Measurements from ENCODE around the gene CLRN3.

Gene CLRN3

DNA sequence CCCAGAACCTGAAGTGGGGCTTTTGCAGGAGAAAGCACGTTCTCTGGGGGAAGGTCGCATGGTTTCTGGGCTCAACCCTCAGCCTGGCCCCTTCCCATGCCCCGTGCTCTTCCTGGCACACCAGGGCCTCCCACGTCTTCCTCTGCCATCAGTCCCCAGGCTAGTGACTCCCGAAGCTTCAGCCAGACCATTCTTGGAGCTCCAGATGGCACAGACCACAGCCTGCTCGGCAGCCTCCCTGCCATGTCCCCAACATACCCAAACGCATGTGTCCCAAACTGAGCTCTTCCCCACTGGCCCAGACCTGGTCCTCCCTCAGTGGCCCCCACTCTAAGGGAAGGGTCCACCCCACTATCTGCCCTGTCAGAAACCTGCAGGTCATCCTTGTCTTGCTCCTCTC is 47.0 kb downstream of the CLRN3 start:
- DNase-seq (ENCODE audit: low spot score) = no peak

DNA sequence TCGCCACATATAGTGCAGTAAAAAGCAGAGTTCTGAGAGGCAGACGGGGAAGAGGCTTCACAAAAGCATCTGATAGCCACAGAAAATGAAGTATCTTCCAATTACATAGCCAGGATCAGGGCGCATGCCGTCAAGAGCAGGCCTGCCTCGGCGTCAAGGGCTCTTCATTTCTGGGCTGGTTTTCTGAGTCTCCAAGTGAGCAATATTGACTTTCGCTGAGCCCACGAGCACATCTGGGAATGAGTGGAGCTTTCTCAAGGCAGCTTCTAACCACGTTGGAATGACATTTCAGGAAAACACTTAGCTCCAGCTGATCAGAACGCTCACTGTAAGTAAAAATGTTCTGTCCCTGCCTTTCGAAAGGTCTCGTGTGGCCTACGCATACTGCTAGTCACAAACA is 51.9 kb downstream of the CLRN3 start:
- no peak for DNase-seq (ENCODE audit: low spot score)

DNA sequence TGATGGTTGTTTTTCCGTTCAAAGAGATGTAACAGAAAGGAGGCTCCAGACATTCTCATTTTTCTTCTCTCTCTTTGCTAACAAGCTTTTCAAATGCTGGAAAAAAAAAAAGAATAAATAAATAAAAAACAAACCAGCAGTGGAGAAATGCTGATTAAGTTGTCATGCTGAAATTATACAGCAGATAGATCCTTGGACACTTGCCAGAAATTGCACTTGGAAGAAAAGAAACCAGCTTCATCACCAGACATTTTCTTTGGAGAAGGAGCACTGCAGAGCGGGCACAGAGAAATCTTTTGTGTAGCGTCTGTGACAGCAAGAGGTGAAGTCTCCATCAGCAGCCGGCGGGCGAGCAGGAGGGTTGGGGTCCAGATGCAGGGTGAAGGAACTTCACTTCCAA is 55.8 kb downstream of the CLRN3 start:
- no peak for DNase-seq (ENCODE audit: low spot score)

DNA sequence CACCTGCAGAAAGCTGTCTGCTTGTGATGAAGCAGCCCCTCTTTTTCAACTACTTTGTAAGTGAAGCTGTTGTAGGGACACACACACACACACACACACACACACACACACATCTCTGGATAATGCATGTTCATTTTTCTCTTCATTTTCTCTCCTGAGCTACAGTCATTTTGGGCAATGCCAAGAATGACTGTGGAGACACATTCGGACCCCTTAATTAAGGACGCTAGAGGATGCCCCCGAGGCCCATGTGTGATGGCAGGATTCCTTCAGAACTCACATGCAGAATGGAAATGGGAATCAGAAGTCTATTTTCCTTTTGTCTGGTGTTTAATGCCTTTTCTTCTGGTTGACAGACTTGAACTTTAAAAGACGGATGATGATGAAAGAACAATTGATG is 56.6 kb downstream of the CLRN3 start:
- no peak for DNase-seq (ENCODE audit: low spot score)

DNA sequence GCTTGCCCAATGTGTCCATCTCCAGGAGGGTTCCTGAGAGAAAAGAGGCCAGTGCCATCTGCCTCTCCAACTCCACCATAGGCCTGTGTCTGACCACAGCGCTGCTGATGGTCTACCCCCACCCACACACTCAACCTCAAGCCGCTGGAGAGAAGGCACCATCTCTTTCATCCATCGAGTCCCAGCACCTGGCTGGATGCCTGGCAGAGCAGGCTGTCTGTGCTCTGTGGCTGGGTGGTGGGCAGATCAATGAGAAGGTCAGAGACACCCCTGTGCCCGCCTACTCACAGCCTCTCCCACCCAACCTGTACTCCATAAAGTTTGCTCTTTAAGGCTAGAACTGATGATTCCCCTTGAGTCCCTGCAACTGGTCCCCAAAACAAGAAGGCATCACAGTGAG is 58.0 kb downstream of the CLRN3 start:
- no peak for DNase-seq (ENCODE audit: low spot score)

DNA sequence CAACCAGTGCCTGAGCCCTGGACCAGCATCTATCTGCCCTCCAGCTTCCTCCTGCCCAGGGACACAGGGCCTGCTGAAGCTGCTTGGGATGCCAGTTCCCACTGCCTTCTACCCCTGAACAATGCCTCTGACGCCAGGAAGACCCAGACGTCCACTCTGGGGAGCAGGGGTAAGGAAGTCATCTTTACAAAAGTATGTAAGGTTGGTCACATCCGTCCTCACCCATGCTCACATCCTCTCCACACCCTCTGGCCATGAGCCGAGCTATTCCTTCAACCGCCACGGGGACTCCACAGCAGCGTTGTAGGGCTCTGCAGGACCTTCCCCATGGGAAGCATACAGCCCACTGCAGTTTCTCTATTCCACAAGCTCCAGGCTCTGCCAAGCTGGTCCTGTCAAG is 58.5 kb downstream of the CLRN3 start:
- no peak for DNase-seq (ENCODE audit: low spot score)

DNA sequence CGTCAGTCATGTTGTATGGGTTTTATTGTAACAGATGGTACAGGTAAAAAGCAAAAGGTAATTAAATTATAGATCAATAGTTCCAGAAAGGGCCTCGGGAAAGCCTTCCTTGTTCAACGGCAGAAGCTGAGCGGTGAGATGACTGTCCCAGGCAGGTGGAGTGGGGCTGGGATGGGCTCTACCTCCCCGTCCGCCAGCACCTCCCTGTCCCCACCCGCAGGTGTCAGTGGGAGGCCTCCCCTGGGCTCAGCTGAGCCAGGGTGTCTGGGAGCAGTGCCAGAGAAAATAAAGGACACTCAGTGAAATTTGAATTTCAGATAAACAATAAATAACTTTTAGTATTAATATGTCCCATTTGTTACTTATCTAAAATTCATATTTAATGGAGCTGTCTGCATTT is 58.9 kb downstream of the CLRN3 start:
- no peak for DNase-seq (ENCODE audit: low spot score)

DNA sequence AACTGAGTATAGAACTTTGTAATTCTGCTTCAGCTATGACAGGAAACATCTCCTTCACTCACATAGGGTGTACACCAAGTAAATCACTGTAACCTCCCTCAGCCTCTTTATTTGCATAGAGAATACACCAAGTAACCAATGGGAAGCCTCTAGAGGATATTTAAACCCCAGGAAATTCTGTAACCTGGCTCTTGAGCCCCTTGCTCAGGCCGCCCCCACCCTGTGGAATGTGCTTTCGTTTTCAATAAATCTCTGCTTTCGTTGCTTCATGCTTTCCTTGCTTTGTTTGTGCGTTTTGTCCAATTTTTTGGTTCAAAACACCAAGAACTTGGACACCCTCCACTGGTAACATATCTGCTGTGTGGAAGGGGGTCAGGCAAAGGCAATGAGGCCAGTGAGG is 60.2 kb downstream of the CLRN3 start:
- DNase-seq (ENCODE audit: low spot score) = no peak

DNA sequence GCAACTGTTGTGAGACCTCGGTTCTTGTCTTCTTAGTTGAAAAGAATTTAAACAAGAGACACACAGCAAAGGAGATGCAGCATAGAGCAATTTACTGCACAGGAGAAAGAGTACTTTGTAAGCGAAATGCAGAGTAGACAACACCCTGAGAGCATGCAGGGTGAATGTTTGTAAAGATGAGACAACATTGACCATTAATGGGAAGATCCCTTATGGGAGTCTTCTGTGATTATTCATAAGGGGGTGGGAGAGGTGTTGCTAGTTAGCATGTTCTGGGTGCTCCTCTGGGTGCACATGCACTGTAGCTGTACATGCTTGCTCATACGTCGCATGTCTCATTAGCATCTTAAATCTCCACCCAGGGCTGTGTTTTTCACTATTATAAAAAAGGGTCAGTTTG is 62.3 kb downstream of the CLRN3 start:
- DNase-seq (ENCODE audit: low spot score) = no peak
